Measurements from ENCODE around the gene TMPRSS6.

- TF ChIP-seq CTCF (IDR thresholded peaks at IDR 0.05) (no peak), POLR2A (IDR thresholded peaks at IDR 0.05) (no peak)
Measured at GRCh38 chr22:37028692-37029674, 80.5 kb downstream of the TMPRSS6 start.

Data from testis (tissue), 2 donors.